DOHH2 (cell line): ENCODE data around the gene ELL2.

ENCODE experiments used
- CTCF ChIP-seq: fragments of 200-600 bp; sonication (generic); IDR thresholded peaks from one replicate; pipeline ENCODE4 v1.5.1; 2014; ENCODE audit warnings: antibody characterized with exemption, mild to moderate bottlenecking, low read depth, low read length; ENCODE audit not compliant: poor library complexity, severe bottlenecking
- EZH2phosphoT487 ChIP-seq: fragments of 200-600 bp; sonication (generic); IDR thresholded peaks from 2 replicates; pipeline ENCODE4 v1.6.1; 2017; ENCODE audit warnings: borderline replicate concordance, mild to moderate bottlenecking, antibody characterized with exemption, low read length, moderate library complexity, mixed read lengths

- TF ChIP-seq EZH2phosphoT487 (no peak), CTCF (no peak)
Measured at GRCh38 chr5:96000308-96000707, 38.7 kb upstream of the ELL2 start.
